Stimulated activated CD4-positive, alpha-beta T cell treated with anti-CD3 and anti-CD28 coated beads, Interleukin-1b, Interleukin-23, amount 100 ng/mL, for 4 hours (primary cell): Measurements from ENCODE around the gene FOXO4.
"Not testable (repeated sequence)": the region's sequence is repeated elsewhere in the genome, so short reads cannot be mapped to it uniquely, and the experiment has no call there.

ENCODE experiments used
- DNase-seq, 2 donors: peaks; one replicate each; pipeline ENCODE4 v3.0.0-alpha.2; 2020; ENCODE audit warnings: low read depth in 2 of 2

FOXO4 gene, protein sequence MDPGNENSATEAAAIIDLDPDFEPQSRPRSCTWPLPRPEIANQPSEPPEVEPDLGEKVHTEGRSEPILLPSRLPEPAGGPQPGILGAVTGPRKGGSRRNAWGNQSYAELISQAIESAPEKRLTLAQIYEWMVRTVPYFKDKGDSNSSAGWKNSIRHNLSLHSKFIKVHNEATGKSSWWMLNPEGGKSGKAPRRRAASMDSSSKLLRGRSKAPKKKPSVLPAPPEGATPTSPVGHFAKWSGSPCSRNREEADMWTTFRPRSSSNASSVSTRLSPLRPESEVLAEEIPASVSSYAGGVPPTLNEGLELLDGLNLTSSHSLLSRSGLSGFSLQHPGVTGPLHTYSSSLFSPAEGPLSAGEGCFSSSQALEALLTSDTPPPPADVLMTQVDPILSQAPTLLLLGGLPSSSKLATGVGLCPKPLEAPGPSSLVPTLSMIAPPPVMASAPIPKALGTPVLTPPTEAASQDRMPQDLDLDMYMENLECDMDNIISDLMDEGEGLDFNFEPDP

GRCh38 chrX:71095555-71095980, at the start of gene FOXO4:
Gene FOXO4 (plus strand): TSS chrX:71095851. CDS start chrX:71096529, 678 bp downstream.
- DNase-seq = peak; percentile 76 to 78

DNA sequence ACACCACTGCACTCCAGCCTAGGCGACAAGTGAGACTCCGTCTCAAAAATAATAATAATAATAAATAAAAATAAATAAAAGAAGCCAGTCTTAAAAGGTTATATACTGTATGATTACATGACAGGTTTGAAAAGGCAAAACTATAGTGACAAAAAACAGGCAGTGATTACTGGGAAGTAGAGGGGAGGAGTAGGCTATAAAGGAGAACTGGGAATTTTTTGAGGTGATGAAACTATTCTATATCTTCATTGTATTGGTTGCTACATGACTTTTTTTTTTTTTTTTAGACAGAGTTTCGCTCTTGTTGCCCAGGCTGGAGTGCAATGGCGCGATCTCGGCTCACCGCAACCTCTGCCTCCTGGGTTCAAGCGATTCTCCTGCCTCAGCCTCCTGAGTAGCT, 47.8 kb upstream of the FOXO4 start:
- not testable (repeated sequence) for DNase-seq

GRCh38 chrX:71052721-71053120, 42.9 kb upstream of the FOXO4 start:
- DNase-seq = no peak

DNA sequence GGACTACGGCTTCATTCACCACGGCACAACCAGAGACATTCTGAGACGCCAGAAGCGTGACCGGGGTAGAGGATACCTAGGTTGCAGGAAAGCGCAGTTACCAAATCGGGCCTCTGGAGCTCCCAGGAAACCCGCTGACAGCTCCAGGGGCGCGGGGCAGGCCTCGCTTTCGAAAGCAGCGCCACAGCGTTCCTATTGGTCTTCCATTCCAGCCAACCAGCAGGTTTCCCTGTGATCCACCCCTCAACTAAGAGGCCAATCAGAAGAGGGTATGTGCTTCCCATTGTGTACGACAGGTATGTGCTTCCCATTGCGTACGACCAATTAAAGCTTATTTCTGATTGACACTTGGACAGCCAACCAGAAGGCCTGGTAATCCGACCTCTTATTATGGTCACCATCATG, 42.4 kb upstream of the FOXO4 start:
- no peak for DNase-seq

- DNase-seq = no peak
Measured at GRCh38 chrX:71056867-71057266, 38.8 kb upstream of the FOXO4 start.

GRCh38 chrX:71057848-71058530, 37.7 kb upstream of the FOXO4 start:
- DNase-seq = no peak

GRCh38 chrX:71060127-71060526, 35.5 kb upstream of the FOXO4 start:
- DNase-seq = no peak

- no peak for DNase-seq
Measured at GRCh38 chrX:71067089-71067488, 28.6 kb upstream of the FOXO4 start.

DNA sequence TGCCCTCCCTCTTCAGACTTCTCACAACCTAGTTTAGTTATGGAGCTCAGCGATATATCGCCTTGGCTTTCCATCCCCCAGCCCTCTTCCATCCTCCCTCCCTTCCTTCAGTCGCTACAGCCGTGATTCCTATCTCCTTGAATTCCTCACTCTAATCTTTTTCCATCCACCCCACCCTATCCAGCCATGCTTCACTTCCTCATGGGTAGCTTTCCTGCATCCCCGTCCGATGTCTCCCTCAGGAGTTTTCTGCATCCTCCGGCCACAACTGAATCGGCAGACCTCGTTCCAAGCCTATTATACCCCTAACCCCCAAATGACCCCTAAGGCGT, 28.0 kb upstream of the FOXO4 start:
- DNase-seq = no peak

DNA sequence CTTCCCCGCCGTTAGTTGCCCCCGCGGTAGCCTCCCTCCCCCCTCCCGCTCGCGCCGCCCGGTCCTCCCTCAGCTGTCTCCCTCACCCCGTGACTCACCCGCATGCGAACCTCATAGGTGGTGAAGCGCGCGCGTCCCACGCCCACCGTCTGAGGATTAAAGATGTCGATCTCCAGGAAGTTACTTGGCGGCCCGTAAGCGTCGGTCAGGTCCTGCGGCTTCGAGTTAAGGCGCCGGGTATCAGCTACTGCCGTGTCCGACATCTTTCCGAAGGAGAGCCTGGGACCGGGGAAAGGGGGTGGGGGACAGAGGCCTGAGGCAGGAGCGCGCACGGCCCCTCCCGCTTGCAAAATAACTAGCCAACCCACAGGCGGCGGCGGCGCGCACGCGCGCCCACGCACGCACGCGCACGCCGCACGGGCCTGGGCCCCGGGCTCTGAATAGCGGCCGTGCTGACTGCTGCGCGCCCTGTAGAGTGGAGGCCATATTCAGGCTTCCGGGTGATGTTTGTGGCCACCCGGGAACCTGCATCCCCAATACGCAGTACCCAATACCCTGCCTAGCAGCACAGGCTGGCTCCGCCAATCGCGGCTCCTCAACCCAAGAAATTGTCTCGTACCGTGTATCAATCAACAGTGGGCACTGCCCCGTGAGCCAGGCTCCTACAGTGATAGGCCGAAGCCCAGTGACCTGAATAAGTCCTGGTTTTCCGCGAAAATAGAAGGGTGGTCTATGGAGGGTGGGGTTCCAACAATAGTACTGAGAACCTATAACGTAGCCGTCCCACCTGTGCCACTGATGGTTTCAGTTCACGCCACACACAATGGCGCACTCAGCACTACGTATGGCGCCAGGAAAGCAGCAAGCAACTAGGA, 27.4 kb upstream of the FOXO4 start, which contains the start of gene SNX12:
Gene SNX12, minus strand, starts transcription at position 291 of the 875 bp plus-strand sequence. Its CDS starts 28 bp downstream, at position 263.
- peak; percentile 69 to 72 for DNase-seq

DNA sequence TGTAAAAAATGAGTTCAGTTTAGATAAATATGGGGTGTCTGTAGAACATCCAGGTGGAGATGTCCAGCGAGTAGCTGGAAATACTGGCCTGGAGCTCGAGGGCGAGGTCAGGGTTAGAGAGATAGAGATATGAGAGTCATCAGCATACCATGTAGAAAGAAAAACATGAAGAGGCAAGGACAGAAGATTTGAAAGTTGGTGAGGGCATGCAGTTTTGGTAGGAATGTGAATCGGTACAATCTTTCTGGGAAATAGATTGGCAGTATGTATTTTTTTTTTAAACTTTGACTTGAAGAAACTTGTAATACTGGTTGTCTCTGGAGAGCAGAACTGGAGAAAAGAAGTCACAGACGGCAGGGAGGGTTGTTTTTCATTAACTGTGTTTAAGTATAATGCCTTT, 25.1 kb upstream of the FOXO4 start:
- DNase-seq = no peak

DNA sequence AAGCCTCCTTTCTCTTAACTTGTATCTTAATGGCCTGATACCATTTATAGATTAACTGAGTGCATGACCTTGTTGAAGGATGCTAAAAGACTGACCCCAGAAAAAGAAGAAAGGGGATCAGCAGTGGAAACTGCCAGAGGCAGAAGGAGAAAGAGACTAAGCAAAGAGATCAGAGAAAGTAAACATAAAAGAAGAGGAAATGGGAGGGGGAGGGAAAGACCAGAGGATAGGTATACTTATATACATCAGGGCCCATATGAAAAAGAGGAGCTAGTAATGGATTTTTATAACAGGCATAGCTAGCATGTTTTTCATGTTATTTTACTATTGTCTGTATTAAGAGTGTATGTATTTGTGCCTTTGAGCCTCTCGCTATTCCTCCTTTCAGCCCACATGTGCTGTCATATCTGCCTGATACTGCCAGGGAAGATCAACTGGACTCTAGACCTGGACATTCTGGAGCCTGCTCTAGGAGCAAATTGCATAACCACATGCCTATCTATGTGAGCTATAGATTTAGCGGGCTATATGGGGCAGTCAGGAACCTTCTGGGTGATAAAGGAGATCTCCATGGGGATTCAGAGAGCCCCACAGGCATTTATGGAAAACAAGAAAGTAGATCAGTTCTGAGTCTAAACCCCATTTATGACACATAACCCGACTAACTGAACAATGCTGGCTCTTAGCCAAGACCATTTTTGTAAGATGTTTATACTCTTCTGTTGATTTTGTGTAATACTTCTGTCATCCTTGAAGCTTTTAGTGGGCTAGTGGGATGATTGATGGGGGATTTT, 14.1 kb upstream of the FOXO4 start:
- DNase-seq = no peak

GRCh38 chrX:71082124-71082647, 13.5 kb upstream of the FOXO4 start:
- DNase-seq = no peak

- no peak for DNase-seq
Measured at GRCh38 chrX:71082822-71083221, 12.8 kb upstream of the FOXO4 start.

- DNase-seq = no peak
Measured at GRCh38 chrX:71085900-71086299, 9.8 kb upstream of the FOXO4 start.

DNA sequence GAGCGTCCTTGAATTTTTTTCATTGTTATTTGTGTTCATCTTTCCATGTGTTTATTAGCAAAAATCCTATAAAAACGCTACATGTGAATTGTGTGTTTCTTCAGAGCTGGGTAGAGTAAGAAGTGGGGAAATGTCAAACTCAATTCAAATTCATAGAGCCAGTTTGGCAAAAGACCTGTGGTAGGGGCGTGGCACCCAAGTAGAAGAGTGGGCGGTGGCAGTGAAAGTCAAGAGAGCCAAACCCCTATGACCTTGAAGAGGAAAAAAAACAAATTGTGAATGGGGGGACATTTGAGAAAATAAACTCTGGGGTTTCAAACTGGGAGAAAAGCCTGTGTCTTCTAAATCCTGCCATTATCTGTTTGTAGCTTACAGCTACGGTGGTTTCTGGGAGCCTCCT, 4.4 kb upstream of the FOXO4 start:
- DNase-seq = no peak

DNA sequence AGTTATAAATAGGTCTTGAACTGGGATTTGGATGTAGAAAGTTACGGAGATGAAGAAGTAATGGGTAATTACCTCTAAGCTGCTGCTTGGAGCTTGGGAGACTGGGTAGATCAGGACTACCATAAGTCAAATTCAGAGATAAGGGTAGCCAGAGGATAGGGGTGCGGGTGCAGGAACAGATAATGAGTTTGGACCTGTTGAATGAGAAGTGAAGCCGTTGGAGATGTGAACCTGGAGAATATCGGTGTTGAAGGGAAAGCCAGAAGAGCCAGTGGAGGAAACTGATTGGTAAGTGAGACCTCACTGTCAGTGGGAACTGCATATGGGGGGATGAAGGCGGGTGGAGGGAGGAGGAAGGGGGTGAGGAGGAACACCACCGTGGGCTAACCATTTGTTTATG, 618 bp upstream of the FOXO4 start:
- no peak for DNase-seq

- no peak for DNase-seq
Measured at GRCh38 chrX:71095981-71096759, 519 bp downstream of the FOXO4 start.

- no peak for DNase-seq
Measured at GRCh38 chrX:71096760-71097032, 1.0 kb downstream of the FOXO4 start.

- DNase-seq = peak; percentile 64 to 70
Measured at GRCh38 chrX:71098302-71098701, 2.7 kb downstream of the FOXO4 start.
